Neuronal stem cell (in vitro differentiated cells): Measurements from ENCODE around the gene TACR1.

Experiments used
- DNase-seq: peaks from one replicate; pipeline ENCODE4 v3.0.0-alpha.2; 2013; ENCODE audit warnings: low spot score
- H2AFZ ChIP-seq: one replicate; pipeline ENCODE4 v1.6.1; 2013; ENCODE audit warnings: mild to moderate bottlenecking, low read length, inconsistent platforms
- H2AK5ac ChIP-seq: 2 replicates; pipeline ENCODE4 v1.6.1; 2013; ENCODE audit warnings: low read depth, mild to moderate bottlenecking, inconsistent platforms, low read length, moderate library complexity, mixed read lengths
- H2BK120ac ChIP-seq: 2 replicates; pipeline ENCODE4 v1.6.1; 2013; ENCODE audit warnings: low read depth, mild to moderate bottlenecking, inconsistent platforms, low read length, moderate library complexity, mixed read lengths
- H2BK12ac ChIP-seq: one replicate; pipeline ENCODE4 v1.6.1; 2013; ENCODE audit warnings: low read length, inconsistent platforms
- H2BK15ac ChIP-seq: 2 replicates; pipeline ENCODE4 v1.6.1; 2013; ENCODE audit warnings: mild to moderate bottlenecking, low read length, inconsistent platforms, mixed read lengths
- H2BK5ac ChIP-seq: one replicate; pipeline ENCODE4 v1.6.1; 2013; ENCODE audit warnings: inconsistent platforms, mild to moderate bottlenecking, low read length, moderate library complexity
- H3K14ac ChIP-seq: one replicate; pipeline ENCODE4 v1.6.1; 2013; ENCODE audit warnings: low read length, inconsistent platforms
- H3K18ac ChIP-seq: 2 replicates; pipeline ENCODE4 v1.6.1; 2013; ENCODE audit warnings: low read length, inconsistent platforms
- H3K23ac ChIP-seq: 2 replicates; pipeline ENCODE4 v1.6.1; 2013; ENCODE audit warnings: low read depth, mild to moderate bottlenecking, mixed read lengths, low read length, inconsistent platforms; ENCODE audit not compliant: poor library complexity
- H3K27ac ChIP-seq: replicated peaks from 3 replicates; pipeline ENCODE4 v1.5.1; 2013; ENCODE audit warnings: low read length, inconsistent platforms
- H3K27me3 ChIP-seq, 3 experiments: 2 replicates each; pipeline ENCODE4 v1.6.1; 2013; ENCODE audit warnings: low read length in 3 of 3, mild to moderate bottlenecking in 2 of 3, inconsistent platforms in 1 of 3, low read depth in 1 of 3, mixed read lengths in 1 of 3, moderate library complexity in 1 of 3; ENCODE audit not compliant: control insufficient read depth in 3 of 3, insufficient read depth in 3 of 3
- H3K36me3 ChIP-seq, 2 donors: replicated peaks in 1 of 2; 2 replicates each; pipeline ENCODE4 v1.6.1; 2013; ENCODE audit warnings: low read length in 2 of 2; ENCODE audit not compliant: control insufficient read depth in 2 of 2, insufficient read depth in 2 of 2
- H3K4ac ChIP-seq: 2 replicates; pipeline ENCODE4 v1.6.1; 2013; ENCODE audit warnings: inconsistent platforms, mild to moderate bottlenecking, low read length, moderate library complexity
- H3K4me1 ChIP-seq, 2 donors: 1 replicate in 1 of 2; 2 replicates in 1 of 2; pipeline ENCODE4 v1.6.1; 2013; ENCODE audit warnings: low read length in 2 of 2, low read depth in 1 of 2; ENCODE audit not compliant: control insufficient read depth in 2 of 2, insufficient read depth in 1 of 2
- H3K4me2 ChIP-seq: one replicate; pipeline ENCODE4 v1.6.1; 2013; ENCODE audit warnings: mild to moderate bottlenecking, low read length, inconsistent platforms; ENCODE audit not compliant: insufficient read depth, poor library complexity, severe bottlenecking
- H3K4me3 ChIP-seq, 2 donors: 2 replicates each; pipeline ENCODE4 v1.5.1; 2013; ENCODE audit warnings: low read length in 2 of 2, mild to moderate bottlenecking in 2 of 2, inconsistent platforms in 1 of 2, moderate library complexity in 1 of 2
- H3K79me1 ChIP-seq: one replicate; pipeline ENCODE4 v1.6.1; 2013; ENCODE audit warnings: low read depth, mild to moderate bottlenecking, inconsistent platforms, low read length, moderate library complexity
- H3K9ac ChIP-seq: one replicate; pipeline ENCODE4 v1.6.1; 2013; ENCODE audit warnings: mild to moderate bottlenecking, low read depth, low read length, inconsistent platforms; ENCODE audit not compliant: poor library complexity
- H3K9me3 ChIP-seq, 2 donors: replicated peaks in 1 of 2; 2 replicates each; pipeline versions ENCODE3 to v1.6.1; 2013; ENCODE audit warnings: low read length in 2 of 2, mild to moderate bottlenecking in 2 of 2, inconsistent platforms in 1 of 2, low read depth in 1 of 2, mixed read lengths in 1 of 2, moderate library complexity in 1 of 2; ENCODE audit not compliant: control insufficient read depth in 2 of 2, insufficient read depth in 1 of 2
- H4K8ac ChIP-seq: one replicate; pipeline ENCODE4 v1.6.1; 2013; ENCODE audit warnings: low read depth, mild to moderate bottlenecking, inconsistent platforms, low read length, moderate library complexity
- H4K91ac ChIP-seq: one replicate; pipeline ENCODE4 v1.6.1; 2013; ENCODE audit warnings: low read length, low read depth, mild to moderate bottlenecking, inconsistent platforms; ENCODE audit not compliant: poor library complexity
- WGBS, 2 donors: extraction: QIAGEN DNeasy Blood & Tissue Kit; methylation state at CpG; one replicate each; pipeline ENCODE4 v1.1.7; 2013; ENCODE audit warnings: missing lambda C conversion rate in 2 of 2, mixed read lengths in 1 of 2; ENCODE audit not compliant: insufficient read length in 2 of 2, insufficient replicate concordance in 1 of 2; ENCODE audit errors: extremely low coverage in 2 of 2; 5-methylcytosine and 5-hydroxymethylcytosine counted together

Gene TACR1

GRCh38 chr2:75241696-75242095 is 42.4 kb upstream of the TACR1 start:
- Histone ChIP-seq H2BK120ac (no peak overlapping the region), H3K23ac (no peak overlapping the region), H3K27ac (no peak overlapping the region), H3K36me3 (no peaks in the 10 kb centered on the region), H2BK15ac (no peak overlapping the region), H2BK5ac (no peak overlapping the region), H3K4ac (no peak overlapping the region), H3K9ac (no peak overlapping the region), H2AFZ (no peak overlapping the region), H3K79me1 (no peaks in the 10 kb centered on the region), H4K91ac (no peak overlapping the region), H2AK5ac (no peak overlapping the region), H3K4me2 (no peak overlapping the region), H3K27me3 (peaks cover 0 to 1% (median 0%) of the 10 kb centered on the region in 3 experiments), H3K4me3 (no peak overlapping the region), H3K4me1 (no peaks in the 10 kb centered on the region), H3K14ac (no peak overlapping the region), H3K9me3 (peaks cover 0 to 5% of the 10 kb centered on the region in 2 donors), H2BK12ac (no peak overlapping the region), H3K18ac (no peak overlapping the region), H4K8ac (no peak overlapping the region)
- no peak for DNase-seq
- no CpG with 5 or more reads among the region's 4 CpGs for WGBS, 2 donors

- Histone ChIP-seq H2BK5ac (no peak overlapping the region), H3K4me1 (no peaks in the 10 kb centered on the region), H3K27me3 (peaks cover 0 to 1% (median 0%) of the 10 kb centered on the region in 3 experiments), H2AK5ac (no peak overlapping the region), H3K4me2 (no peak overlapping the region), H3K18ac (no peak overlapping the region), H2BK120ac (no peak overlapping the region), H3K4me3 (no peak overlapping the region), H3K79me1 (no peaks in the 10 kb centered on the region), H3K27ac (no peak overlapping the region), H3K14ac (no peak overlapping the region), H2BK12ac (no peak overlapping the region), H2BK15ac (no peak overlapping the region), H3K9ac (no peak overlapping the region), H4K91ac (no peak overlapping the region), H2AFZ (no peak overlapping the region), H3K36me3 (no peaks in the 10 kb centered on the region), H3K23ac (no peak overlapping the region), H3K9me3 (peaks cover 0 to 5% of the 10 kb centered on the region in 2 donors), H3K4ac (no peak overlapping the region), H4K8ac (no peak overlapping the region)
- DNase-seq, result no peak
- WGBS, 2 donors, result no CpG with 5 or more reads among the region's 6 CpGs
These were observed 39.5 kb upstream of the TACR1 start for GRCh38 chr2:75238670-75239330.

- no peak overlapping the region for H3K4me3 ChIP-seq
- no peak overlapping the region for H3K9ac ChIP-seq
- no peaks in the 10 kb centered on the region for H3K4me1 ChIP-seq
- H2BK12ac ChIP-seq, result no peak overlapping the region
- H2AFZ ChIP-seq, result no peak overlapping the region
- no peak overlapping the region for H4K91ac ChIP-seq
- WGBS, 2 donors, result no CpG with 5 or more reads among the region's 1 CpG
- no peaks in the 10 kb centered on the region for H3K79me1 ChIP-seq
- H3K27me3 ChIP-seq, result peaks cover 0 to 1% (median 0%) of the 10 kb centered on the region in 3 experiments
- no peak overlapping the region for H2BK15ac ChIP-seq
- H4K8ac ChIP-seq, result no peak overlapping the region
- H3K18ac ChIP-seq, result peak overlapping the region; percentile 57
- H3K23ac ChIP-seq, result peak overlapping the region; percentile 31
- H3K36me3 ChIP-seq, result no peaks in the 10 kb centered on the region
- H3K4ac ChIP-seq, result no peak overlapping the region
- no peak overlapping the region for H2AK5ac ChIP-seq
- no peak overlapping the region for H3K4me2 ChIP-seq
- H3K27ac ChIP-seq, result no peak overlapping the region
- peak overlapping the region; percentile 66 for H2BK5ac ChIP-seq
- H2BK120ac ChIP-seq, result no peak overlapping the region
- H3K14ac ChIP-seq, result no peak overlapping the region
- DNase-seq, result no peak
- H3K9me3 ChIP-seq, result peaks cover 0 to 5% of the 10 kb centered on the region in 2 donors
These were observed 38.0 kb upstream of the TACR1 start for GRCh38 chr2:75237296-75237695.

GRCh38 chr2:75233965-75234364 is 34.6 kb upstream of the TACR1 start:
- Histone ChIP-seq H3K27ac (no peak overlapping the region), H2BK120ac (no peak overlapping the region), H2BK12ac (no peak overlapping the region), H2AFZ (no peak overlapping the region), H3K9me3 (peaks cover 0 to 2% of the 10 kb centered on the region in 2 donors), H4K8ac (no peak overlapping the region), H3K14ac (no peak overlapping the region), H3K27me3 (peaks cover 0 to 1% (median 0%) of the 10 kb centered on the region in 3 experiments), H3K4me3 (no peak overlapping the region), H3K9ac (no peak overlapping the region), H2BK5ac (no peak overlapping the region), H2BK15ac (no peak overlapping the region), H3K4ac (no peak overlapping the region), H3K4me2 (no peak overlapping the region), H3K79me1 (no peaks in the 10 kb centered on the region), H3K4me1 (peaks cover 0 to 3% of the 10 kb centered on the region in 2 donors), H3K36me3 (no peaks in the 10 kb centered on the region), H3K23ac (no peak overlapping the region), H3K18ac (no peak overlapping the region), H2AK5ac (no peak overlapping the region), H4K91ac (no peak overlapping the region)
- no CpG with 5 or more reads among the region's 4 CpGs for WGBS, 2 donors
- DNase-seq, result no peak
